Hematopoietic multipotent progenitor cell treated with erythropoietin and hydrocortisone succinate and interleukin-3 and kit ligand, for 6 days (in vitro differentiated cells): ENCODE measurements around the gene MYO18A.
"Not testable (repeated sequence)": the region's sequence is repeated elsewhere in the genome, so short reads cannot be mapped to it uniquely, and the experiment has no call there.

Source experiments
- DNase-seq: peaks from one replicate; pipeline ENCODE4 v3.0.0-alpha.2; 2015

Gene MYO18A

GRCh38 chr17:29095439-29095838 is 84.8 kb downstream of the MYO18A start:
- no peak for DNase-seq

DNA sequence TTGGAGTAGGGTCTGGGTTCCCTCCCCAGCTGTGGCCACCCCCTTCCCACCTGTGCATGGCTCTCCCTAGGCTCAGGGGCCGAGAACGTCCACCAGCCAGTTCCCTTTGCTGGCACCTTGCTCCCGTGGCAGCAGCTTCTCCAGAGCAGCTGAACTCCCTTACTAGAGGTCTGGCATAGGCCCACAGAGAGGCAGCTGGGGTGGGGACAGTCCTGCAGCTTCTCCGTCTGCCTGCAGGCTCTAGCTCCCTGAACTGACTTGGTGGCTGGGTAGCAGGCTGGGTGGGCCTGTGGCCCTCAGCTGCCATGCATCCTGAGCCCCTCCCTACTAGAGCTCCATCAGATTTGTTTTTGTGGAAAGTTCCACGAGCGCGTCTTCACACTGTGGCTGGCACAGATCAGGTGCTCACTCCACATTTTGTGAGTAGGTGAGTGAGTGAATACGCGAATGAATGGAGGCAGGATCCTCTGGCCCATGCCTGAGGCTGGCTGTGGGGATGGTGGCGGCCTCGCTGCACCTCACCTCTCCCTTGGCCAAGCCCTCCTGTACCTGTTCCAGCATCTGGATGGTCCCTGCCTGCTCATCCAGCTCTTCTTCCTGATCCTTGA is 86.0 kb downstream of the MYO18A start:
- DNase-seq = no peak

DNA sequence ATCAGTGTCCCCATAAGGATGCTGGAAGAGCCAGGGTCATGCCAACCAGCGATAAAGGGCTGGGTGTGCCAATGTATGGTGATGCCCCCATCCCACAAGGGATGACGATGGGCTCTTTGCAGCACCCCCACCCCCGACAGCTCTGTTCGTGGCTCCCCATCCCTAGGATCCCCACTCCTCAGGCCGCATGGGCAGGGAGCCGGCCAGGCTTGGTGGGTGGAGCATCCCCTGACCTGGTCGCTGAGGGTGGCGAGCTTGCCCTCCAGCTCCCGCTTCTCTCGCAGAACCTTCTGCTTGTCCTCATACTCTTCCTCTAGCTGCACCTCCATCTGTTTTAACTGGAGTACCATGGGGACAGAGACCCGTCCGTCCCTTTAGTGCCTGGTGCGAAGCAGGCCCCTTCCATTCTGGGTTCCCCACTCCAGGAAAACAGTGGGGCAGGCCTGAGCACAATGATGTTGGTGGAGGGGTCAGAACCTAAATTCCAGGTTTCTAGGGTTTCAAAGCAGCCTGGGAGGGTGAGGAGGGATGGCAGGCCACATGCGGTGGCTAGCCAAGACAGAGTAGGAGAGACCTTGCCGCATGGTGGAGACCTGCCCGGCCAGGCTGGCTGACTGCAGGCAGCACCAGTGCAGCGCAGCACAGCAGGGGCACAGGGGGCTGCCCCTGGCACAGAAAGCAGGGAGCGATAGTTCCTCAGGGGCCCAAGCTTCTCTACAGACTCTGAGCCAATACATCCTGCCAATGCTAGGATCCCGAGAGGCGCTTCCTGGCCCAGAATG is 86.9 kb downstream of the MYO18A start:
- no peak for DNase-seq

DNA sequence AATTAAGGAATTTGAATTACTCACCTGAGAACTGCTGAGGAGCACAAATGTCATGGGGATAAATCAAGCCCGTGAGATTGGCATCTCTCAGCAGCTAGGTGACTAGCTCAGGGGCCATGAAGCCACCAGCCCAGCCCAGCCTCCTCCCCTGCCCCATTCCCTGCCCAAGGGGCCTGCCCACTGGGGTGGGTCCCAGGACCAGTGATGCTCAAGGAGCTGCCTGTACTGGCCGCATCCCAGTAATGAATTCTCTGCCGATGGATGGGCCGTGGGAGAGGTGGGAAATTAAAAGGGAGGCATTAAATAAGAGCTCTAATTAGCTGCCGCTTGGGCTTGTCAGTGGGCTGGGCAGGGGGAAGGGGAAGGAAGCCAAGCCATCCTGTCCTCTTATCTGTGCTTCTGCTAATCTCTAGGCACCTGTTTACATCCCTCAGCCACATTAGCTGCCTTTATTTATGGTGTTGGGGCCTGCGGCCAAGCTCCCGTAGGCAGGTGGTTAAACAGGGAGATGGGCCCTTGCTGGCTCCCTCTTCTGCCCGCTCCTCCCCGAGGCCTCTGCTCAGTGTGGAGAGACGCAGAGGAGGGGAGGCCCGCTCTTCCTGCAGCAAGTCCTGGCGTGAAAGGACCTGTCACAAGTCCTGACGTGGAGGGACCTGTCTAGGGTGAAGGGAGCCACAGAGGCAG is 88.5 kb downstream of the MYO18A start:
- no peak for DNase-seq

GRCh38 chr17:29090750-29091605 is 89.2 kb downstream of the MYO18A start:
- DNase-seq = no peak

GRCh38 chr17:29090108-29090507 is 90.1 kb downstream of the MYO18A start:
- no peak for DNase-seq

- DNase-seq = no peak
Observed at GRCh38 chr17:29089601-29090044, 90.6 kb downstream of the MYO18A start.

- not testable (repeated sequence) for DNase-seq
Observed at GRCh38 chr17:29088782-29089181, 91.4 kb downstream of the MYO18A start.

GRCh38 chr17:29086628-29087332 is 93.4 kb downstream of the MYO18A start:
- DNase-seq = no peak

DNA sequence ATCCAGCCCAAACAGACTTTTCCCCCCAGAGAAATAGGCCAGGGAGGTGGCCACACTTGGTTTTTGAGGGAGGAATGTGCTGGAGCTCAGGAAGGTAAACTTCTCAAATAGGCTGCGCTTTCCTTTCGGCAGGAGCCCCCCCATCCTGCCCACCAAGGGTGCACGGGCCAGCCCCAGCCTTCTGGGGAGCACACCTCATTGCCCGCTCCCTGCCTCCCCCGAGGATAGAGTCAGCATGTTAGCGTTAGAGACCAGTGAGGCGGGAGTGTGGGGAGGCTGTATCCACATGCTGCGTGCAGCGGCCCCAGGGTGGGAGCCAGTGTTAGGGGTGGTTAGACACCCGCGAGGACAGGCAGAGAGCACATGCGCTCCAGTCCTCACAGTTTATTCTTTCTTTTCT is 95.0 kb downstream of the MYO18A start:
- DNase-seq = no peak

- no peak for DNase-seq
Observed at GRCh38 chr17:29084541-29085146, 95.6 kb downstream of the MYO18A start.

GRCh38 chr17:29080965-29081364 is 99.2 kb downstream of the MYO18A start:
- no peak for DNase-seq

DNA sequence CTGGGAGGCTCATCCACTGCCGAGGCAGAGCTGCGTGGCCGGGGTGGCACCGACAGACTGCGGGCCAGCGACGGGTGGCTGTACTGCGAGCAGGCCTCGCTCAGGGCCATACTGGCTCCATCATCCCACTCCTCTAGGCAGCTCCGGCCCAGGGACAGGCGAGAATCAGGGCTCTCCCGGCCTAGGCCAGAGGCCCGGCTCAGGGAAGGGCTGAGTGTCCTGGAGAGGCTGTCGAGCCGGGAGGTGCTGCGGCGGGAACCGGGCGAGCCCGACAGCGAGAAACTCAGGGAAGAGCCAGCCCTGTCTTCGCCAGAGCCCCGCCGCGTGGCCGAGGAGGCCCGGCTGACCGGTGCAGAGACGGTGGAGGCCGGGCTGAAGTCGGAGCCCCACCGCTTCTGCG is 99.9 kb downstream of the MYO18A start:
- DNase-seq = no peak

GRCh38 chr17:29079887-29080286 is 100.3 kb downstream of the MYO18A start:
- DNase-seq = no peak

- DNase-seq = no peak
Observed at GRCh38 chr17:29079433-29079832, 100.8 kb downstream of the MYO18A start.

DNA sequence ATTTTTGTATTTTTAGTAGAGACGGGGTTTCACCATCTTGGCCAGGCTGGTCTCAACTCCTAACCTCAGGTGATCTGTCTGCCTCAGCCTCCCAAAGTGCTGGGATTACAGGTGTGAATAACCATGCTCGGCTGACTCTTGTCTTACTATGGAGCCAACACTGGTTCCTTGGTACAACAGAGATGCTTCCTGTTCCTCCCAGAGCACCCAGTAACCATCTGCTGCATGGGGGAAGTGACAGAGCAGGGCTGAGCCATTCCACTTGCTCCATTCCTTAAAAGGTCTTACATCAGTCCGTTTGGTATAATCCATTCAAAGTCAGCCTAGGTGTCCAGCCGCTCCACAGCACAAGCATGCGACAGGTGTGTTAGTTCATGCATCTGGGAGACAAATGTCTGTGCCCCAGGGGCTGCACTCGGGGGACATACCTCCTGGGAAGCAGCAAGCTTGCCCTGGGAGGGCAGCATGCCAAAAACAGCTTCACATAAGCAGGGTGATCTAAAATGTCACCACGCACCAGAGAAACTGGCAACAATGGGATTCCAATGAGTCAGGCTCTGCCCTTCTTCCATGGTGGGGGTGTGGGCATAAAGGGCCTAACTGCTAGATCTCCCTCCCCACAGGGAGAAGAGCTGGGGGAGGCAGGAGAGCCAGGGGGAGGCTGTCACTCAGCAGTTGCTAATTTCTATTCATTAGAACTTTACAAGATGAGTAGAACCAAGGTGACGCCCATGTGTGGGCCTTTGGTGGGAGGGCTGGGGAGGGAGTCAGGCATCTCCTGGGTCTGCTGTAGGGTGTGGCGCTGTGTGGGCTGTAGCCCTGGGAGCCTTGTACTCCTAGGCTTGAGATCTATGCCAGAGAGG is 101.8 kb downstream of the MYO18A start:
- DNase-seq = no peak

DNA sequence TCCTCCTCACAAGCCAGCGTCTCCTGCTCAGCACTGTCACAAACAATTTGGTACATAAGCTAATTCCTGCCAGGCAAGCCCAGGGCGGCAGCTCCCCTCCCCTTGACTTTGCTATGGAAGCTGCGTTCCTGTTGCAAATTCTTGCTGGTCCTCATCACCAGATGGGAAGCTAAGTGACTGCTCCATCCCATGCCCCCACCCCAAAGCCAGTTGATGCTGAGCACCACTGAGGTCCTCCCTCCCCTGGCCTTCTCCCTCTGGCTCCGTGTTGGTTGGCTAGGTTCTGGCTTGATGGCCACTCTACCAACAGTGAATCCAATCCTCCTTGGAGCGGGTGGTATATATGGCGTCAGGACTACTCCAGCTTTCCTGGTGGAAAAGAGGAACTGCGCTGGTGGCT is 102.9 kb downstream of the MYO18A start:
- DNase-seq = no peak

- DNase-seq = no peak
Observed at GRCh38 chr17:29076722-29077121, 103.5 kb downstream of the MYO18A start.

DNA sequence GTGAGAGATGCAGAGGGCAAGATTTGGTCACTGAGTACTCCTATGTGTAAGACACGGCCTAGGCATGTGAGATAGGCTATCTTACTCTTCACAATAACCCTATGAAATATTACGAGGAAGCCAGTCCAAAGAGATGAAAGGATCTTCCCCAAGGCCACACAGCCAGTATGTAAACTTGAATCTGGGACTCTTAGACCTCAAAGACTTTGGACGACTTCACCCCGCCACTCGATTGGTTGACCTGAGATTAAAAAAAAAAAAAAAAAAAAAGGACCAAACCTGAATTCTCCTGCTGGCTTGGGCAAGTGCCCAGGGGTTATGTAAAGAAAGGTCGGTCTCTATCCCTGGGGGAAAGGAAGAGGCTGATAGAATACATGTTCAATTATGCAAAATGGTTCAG is 104.1 kb downstream of the MYO18A start:
- DNase-seq = no peak

DNA sequence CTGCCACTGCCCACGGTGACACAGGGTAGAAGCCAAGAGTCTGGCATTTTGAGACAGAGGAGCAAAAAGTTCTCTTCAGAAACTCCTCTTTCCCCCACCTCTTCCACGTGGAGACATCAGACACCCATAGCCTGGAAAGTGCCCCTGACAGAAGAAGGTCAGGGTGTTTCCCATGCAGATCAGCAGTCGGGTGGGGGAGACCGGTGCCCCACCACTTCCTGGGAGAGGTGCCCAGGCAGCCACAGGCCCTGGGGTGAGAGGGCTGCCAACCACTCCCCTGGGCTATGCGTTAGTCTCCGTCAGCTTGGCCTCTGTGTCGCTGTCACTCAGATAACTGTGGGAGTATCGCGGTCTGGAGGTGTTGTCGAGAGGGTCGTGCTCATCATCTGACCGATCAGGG is 105.7 kb downstream of the MYO18A start:
- no peak for DNase-seq

DNA sequence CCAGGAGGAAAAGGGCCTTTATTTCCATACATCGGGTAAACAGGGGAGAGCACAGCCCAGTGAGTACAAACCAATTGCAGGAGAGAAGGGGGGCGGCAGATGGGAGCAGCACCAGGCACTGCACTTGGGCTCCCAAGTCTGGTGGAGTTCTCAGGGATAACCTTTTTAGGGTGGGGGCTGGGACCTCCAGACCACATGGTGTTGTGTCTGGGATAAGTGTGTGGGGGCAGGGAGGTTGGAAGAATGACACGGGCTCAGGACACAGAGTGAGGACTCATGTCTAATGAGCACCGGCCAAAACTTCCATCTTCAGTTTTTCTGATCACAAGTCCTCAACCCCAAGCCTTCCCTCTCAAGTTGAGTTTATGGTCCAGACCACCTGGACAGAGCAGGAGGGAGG is 106.7 kb downstream of the MYO18A start:
- DNase-seq = no peak
